PC-3 (cell line): ENCODE data around the gene PRLR. TPM values are rescaled to one million over a fixed set of nuclear protein-coding genes. Genes with fewer than 3 reads are reported as not detected.

Experiments used
- ATAC-seq: fragments of 200-7000 bp; cut with Tn5 transposase; 2 replicates; pipeline ENCODE4 v1.9.1; 2020; ENCODE audit warnings: mild to moderate bottlenecking, moderate library complexity
- BruUV-seq: library from RNA; stranded (reverse); fragments of 400-500 nt; replicated peaks from 2 replicates; lab custom pipeline; 2021; lab: Mats Ljungman, UMichigan
- CTCF ChIA-PET: fragments of 300-600 bp; sonication (Branson Sonifier 250); formaldehyde crosslinking; loops from one replicate; lab custom pipeline; 2022; ENCODE audit warnings: antibody characterized with exemption; lab: Charles Lee
- POLR2A ChIA-PET: fragments of 300-600 bp; sonication (Branson Sonifier 250); formaldehyde crosslinking; loops from one replicate; lab custom pipeline; 2022; ENCODE audit warnings: antibody characterized with exemption; ENCODE audit not compliant: unreplicated experiment; lab: Charles Lee
- DNase-seq: peaks from one replicate; pipeline ENCODE4 v3.0.0-alpha.2; 2015
- H2AFZ ChIP-seq: fragments of 300-600 bp; sonication (generic); 2 replicates; pipeline ENCODE4 v1.6.0; 2016; ENCODE audit warnings: antibody characterized with exemption, low read length
- H3F3A ChIP-seq: fragments of 300-600 bp; sonication (generic); one replicate; pipeline ENCODE4 v1.6.0; 2017; ENCODE audit warnings: antibody characterized with exemption, low read length, control low read depth, mild to moderate bottlenecking; ENCODE audit not compliant: unreplicated experiment
- H3K27ac ChIP-seq: fragments of 300-600 bp; sonication (generic); 2 replicates; pipeline ENCODE4 v1.5.1; 2016; ENCODE audit warnings: mild to moderate bottlenecking, low read length
- H3K27me3 ChIP-seq: fragments of 300-600 bp; sonication (generic); 2 replicates; pipeline ENCODE4 v1.6.1; 2016; ENCODE audit warnings: low read length, mixed read lengths
- H3K36me3 ChIP-seq: fragments of 300-600 bp; sonication (generic); 2 replicates; pipeline ENCODE4 v1.6.1; 2016; ENCODE audit warnings: low read depth, mixed run types, low read length, mixed read lengths
- H3K4me1 ChIP-seq: fragments of 300-600 bp; sonication (generic); 2 replicates; pipeline ENCODE4 v1.5.1; 2016; ENCODE audit warnings: low read length; ENCODE audit not compliant: insufficient read depth
- H3K4me2 ChIP-seq: fragments of 300-600 bp; sonication (generic); 2 replicates; pipeline ENCODE4 v1.6.0; 2016; ENCODE audit warnings: low read length
- H3K4me3 ChIP-seq: fragments of 300-600 bp; sonication (generic); 2 replicates; pipeline ENCODE4 v1.5.1; 2016; ENCODE audit warnings: mild to moderate bottlenecking, low read length, mixed read lengths
- H3K79me2 ChIP-seq: fragments of 300-600 bp; sonication (generic); 2 replicates; pipeline ENCODE4 v1.6.1; 2017; ENCODE audit warnings: low read length, mixed read lengths
- H3K9ac ChIP-seq: fragments of 300-600 bp; sonication (generic); 2 replicates; pipeline ENCODE4 v1.6.0; 2016; ENCODE audit warnings: mild to moderate bottlenecking, low read length
- H3K9me2 ChIP-seq: fragments of 300-600 bp; sonication (generic); replicated peaks from 2 replicates; pipeline ENCODE4 v1.6.1; 2016; ENCODE audit warnings: mixed run types, low read length, mixed read lengths
- H3K9me3 ChIP-seq: fragments of 300-600 bp; sonication (generic); 2 replicates; pipeline ENCODE4 v1.6.1; 2016; ENCODE audit warnings: low read length, mixed read lengths
- H4K20me1 ChIP-seq: fragments of 300-600 bp; sonication (generic); 2 replicates; pipeline ENCODE4 v1.6.1; 2016; ENCODE audit warnings: low read length, mixed read lengths
- CTCF ChIP-seq: fragments of 300-600 bp; sonication (generic); conservative IDR thresholded peaks from 2 replicates; pipeline ENCODE4 v1.5.1; 2017; ENCODE audit warnings: antibody characterized with exemption, low read depth, mild to moderate bottlenecking, low read length
- EZH2 ChIP-seq: fragments of 300-600 bp; sonication (generic); IDR thresholded peaks from one replicate; pipeline ENCODE4 v1.6.1; 2017; ENCODE audit warnings: antibody characterized with exemption, mild to moderate bottlenecking, low read length; ENCODE audit not compliant: unreplicated experiment
- EZH2phosphoT487 ChIP-seq: fragments of 300-600 bp; sonication (generic); IDR thresholded peaks from 2 replicates; pipeline ENCODE4 v1.6.1; 2018; ENCODE audit warnings: mild to moderate bottlenecking, antibody characterized with exemption, low read length, borderline replicate concordance
- intact Hi-C: fragments of 100-400 bp; cut with micrococcal nuclease; formaldehyde crosslinking; loops from 2 replicates; pipeline ENCODE4 v1.9.0; 2023
- total RNA-seq: library from RNA; depleted of rRNA; stranded (reverse); fragments of >200 nt; gene quantifications from 2 replicates; pipeline ENCODE4 v1.2.3, GENCODE V29; 2014

Gene PRLR
- total RNA-seq, 1 experiment from 2014 or later = 0.29 TPM

DNA sequence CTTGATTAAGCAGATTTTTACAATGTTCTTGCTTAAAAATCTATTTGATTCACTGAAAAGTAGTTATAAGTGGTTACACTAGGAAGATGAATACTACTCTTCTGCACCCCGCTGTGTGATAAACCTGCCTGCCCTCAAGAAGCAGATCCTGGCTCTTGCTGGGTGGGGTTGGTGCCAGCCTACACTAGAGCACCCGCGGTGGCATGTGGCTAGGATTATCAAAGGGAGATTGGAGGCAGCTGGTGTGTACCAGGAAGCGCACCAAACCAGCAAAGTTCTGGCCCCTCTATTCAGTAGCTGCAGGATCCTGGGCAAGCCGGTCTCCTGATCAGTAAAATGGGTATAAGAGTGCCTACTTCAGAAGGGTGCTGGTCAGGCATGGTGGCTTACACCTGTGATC lies 43.5 kb downstream of the PRLR start:
- Histone ChIP-seq H3K4me3 (no peak overlapping the region), H3K9me2 (no peaks in the 10 kb centered on the region), H3K27me3 (peaks cover 57% of the 10 kb centered on the region), H3K4me2 (no peak overlapping the region), H3K79me2 (no peaks in the 10 kb centered on the region), H3F3A (no peaks in the 10 kb centered on the region), H3K36me3 (no peaks in the 10 kb centered on the region; the same call in 1 of the 2 replicates), H3K9me3 (no peaks in the 10 kb centered on the region), H3K4me1 (no peaks in the 10 kb centered on the region), H2AFZ (no peak overlapping the region), H4K20me1 (no peaks in the 10 kb centered on the region), H3K9ac (no peak overlapping the region), H3K27ac (no peak overlapping the region)
- ChIA-PET CTCF (no interaction called here), POLR2A (no interaction called here)
- no TSS peak for BruUV-seq
- ATAC-seq = no peak
- intact Hi-C loops = no loop called here
- TF ChIP-seq CTCF (no peak), EZH2 (no peak), EZH2phosphoT487 (no peak)
- DNase-seq = no peak

- no peak overlapping the region for H2AFZ ChIP-seq
- H3K36me3 ChIP-seq = no peaks in the 10 kb centered on the region; the same call in 1 of the 2 replicates
- ChIA-PET POLR2A (no interaction called here), CTCF (no interaction called here)
- no peak overlapping the region for H3K4me3 ChIP-seq
- DNase-seq = no peak
- H3K4me1 ChIP-seq = no peaks in the 10 kb centered on the region
- TF ChIP-seq CTCF = no peak
- TF ChIP-seq EZH2 = no peak
- TF ChIP-seq EZH2phosphoT487 = no peak
- H3K27me3 ChIP-seq = peaks cover 54% of the 10 kb centered on the region
- H3K27ac ChIP-seq = no peak overlapping the region
- H3K9ac ChIP-seq = no peak overlapping the region
- no peaks in the 10 kb centered on the region for H3K9me3 ChIP-seq
- H3K79me2 ChIP-seq = no peaks in the 10 kb centered on the region
- intact Hi-C loops = no loop called here
- no peak for ATAC-seq
- no peaks in the 10 kb centered on the region for H4K20me1 ChIP-seq
- no TSS peak for BruUV-seq
- no peaks in the 10 kb centered on the region for H3K9me2 ChIP-seq
- no peak overlapping the region for H3K4me2 ChIP-seq
- H3F3A ChIP-seq = no peaks in the 10 kb centered on the region
These were observed 44.8 kb downstream of the PRLR start for GRCh38 chr5:35185518-35185917.

GRCh38 chr5:35183556-35183955 lies 46.7 kb downstream of the PRLR start:
- no peaks in the 10 kb centered on the region for H3K4me1 ChIP-seq
- intact Hi-C loops = loop anchor here (1.0 kb wide), 1 partner anchor 94 kb away; no protein-coding TSS in a partner anchor

More at GRCh38 chr5:35183556-35183955, 46.7 kb downstream of the PRLR start:
- no peak for ATAC-seq
- no peaks in the 10 kb centered on the region for H3F3A ChIP-seq
- no peak overlapping the region for H3K4me3 ChIP-seq
- ChIA-PET CTCF (no interaction called here), POLR2A (no interaction called here)
- H3K27me3 ChIP-seq = peaks cover 42% of the 10 kb centered on the region
- H2AFZ ChIP-seq = no peak overlapping the region
- H3K4me2 ChIP-seq = no peak overlapping the region
- TF ChIP-seq EZH2phosphoT487 = no peak
- no peak for TF ChIP-seq CTCF
- no peak for TF ChIP-seq EZH2
- no peaks in the 10 kb centered on the region; the same call in 1 of the 2 replicates for H3K36me3 ChIP-seq
- no peaks in the 10 kb centered on the region for H3K9me2 ChIP-seq
- no peak overlapping the region for H3K9ac ChIP-seq
- no peaks in the 10 kb centered on the region for H4K20me1 ChIP-seq
- BruUV-seq = no TSS peak
- H3K9me3 ChIP-seq = no peaks in the 10 kb centered on the region
- H3K79me2 ChIP-seq = no peaks in the 10 kb centered on the region
- no peak overlapping the region for H3K27ac ChIP-seq
- DNase-seq = no peak
